Breast epithelium (tissue), 3 donors: Measurements from ENCODE around the gene RPL22L1.
"Not testable (repeated sequence)": the region's sequence is repeated elsewhere in the genome, so short reads cannot be mapped to it uniquely, and the experiment has no call there.

ENCODE experiments used
- POLR2A ChIP-seq: fragments of 450-650 bp; IDR thresholded peaks from one replicate; pipeline ENCODE4 v1.6.1; 2016; ENCODE audit warnings: antibody characterized with exemption, mild to moderate bottlenecking, moderate library complexity
- TF ChIP-seq, protein P1 (sequence below), 3 donors: fragments of 450-650 bp; IDR thresholded peaks; one replicate each; pipeline ENCODE4 v1.5.1; 2016 to 2017; ENCODE audit warnings: antibody characterized with exemption in 3 of 3, mild to moderate bottlenecking in 3 of 3, moderate library complexity in 3 of 3

DNA sequence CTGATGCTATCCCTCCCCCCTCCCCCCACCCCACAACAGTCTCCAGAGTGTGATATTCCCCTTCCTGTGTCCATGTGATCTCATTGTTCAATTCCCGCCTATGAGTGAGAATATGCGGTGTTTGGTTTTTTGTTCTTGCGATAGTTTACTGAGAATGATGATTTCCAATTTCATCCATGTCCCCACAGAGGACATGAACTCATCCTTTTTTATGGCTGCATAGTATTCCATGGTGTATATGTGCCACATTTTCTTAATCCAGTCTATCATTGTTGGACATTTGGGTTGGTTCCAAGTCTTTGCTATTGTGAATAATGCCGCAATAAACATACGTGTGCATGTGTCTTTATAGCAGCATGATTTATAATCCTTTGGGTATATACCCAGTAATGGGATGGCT, 8.7 kb upstream of the RPL22L1 start:
- TF ChIP-seq, protein P1, sequence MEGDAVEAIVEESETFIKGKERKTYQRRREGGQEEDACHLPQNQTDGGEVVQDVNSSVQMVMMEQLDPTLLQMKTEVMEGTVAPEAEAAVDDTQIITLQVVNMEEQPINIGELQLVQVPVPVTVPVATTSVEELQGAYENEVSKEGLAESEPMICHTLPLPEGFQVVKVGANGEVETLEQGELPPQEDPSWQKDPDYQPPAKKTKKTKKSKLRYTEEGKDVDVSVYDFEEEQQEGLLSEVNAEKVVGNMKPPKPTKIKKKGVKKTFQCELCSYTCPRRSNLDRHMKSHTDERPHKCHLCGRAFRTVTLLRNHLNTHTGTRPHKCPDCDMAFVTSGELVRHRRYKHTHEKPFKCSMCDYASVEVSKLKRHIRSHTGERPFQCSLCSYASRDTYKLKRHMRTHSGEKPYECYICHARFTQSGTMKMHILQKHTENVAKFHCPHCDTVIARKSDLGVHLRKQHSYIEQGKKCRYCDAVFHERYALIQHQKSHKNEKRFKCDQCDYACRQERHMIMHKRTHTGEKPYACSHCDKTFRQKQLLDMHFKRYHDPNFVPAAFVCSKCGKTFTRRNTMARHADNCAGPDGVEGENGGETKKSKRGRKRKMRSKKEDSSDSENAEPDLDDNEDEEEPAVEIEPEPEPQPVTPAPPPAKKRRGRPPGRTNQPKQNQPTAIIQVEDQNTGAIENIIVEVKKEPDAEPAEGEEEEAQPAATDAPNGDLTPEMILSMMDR (IDR thresholded peaks at IDR 0.05) = not testable (repeated sequence)
- TF ChIP-seq POLR2A = not testable (repeated sequence)
